HG03280 (cell line): Measurements from ENCODE around the gene TMEM128.
"Not testable (repeated sequence)": the region's sequence is repeated elsewhere in the genome, so short reads cannot be mapped to it uniquely, and the experiment has no call there.

Experiments
- ATAC-seq: cut with Tn5 transposase; IDR thresholded peaks from one replicate; pipeline ENCODE4 v1.9.1; 2021; ENCODE audit warnings: mild to moderate bottlenecking, moderate library complexity; ENCODE audit not compliant: unreplicated experiment

Gene TMEM128

DNA sequence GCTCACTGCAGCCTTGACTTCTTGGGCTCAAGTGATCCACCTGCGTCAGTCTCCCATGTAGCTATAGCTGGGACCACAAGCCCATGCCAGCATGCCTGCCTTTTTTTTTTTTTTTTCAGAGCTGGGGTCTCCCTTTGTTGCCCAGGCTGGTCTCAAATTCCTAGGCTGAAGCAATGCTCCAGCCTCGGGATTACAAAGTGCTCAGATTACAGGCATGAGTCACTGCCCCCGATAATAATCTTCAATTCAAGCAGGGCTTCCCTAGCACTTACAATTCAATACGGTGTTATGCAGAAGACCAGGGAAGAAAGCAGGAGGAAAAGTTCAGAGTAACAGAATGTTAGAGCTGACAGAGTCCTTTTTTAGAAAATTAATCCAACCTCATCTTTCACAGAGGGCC, 47.4 kb downstream of the TMEM128 start:
- no peak for ATAC-seq

DNA sequence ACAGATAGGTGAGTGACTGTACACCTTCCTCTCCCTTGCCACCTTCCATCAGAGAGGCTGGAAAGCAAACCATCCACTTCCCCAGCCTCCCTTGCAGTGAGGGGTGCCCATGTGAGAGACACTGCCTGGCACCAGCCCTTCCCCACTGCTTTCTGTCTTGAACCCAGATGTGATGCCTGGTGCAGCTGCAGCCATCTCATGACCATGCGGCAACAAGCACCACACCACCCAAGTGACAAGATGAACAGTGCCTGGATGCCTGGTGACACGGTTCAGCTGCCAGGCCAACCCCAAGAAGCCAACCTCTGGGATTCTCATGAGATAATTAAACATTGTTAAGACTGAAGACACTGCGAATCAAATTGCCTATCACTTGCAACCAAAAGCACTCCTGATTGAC, 52.7 kb downstream of the TMEM128 start:
- no peak for ATAC-seq

DNA sequence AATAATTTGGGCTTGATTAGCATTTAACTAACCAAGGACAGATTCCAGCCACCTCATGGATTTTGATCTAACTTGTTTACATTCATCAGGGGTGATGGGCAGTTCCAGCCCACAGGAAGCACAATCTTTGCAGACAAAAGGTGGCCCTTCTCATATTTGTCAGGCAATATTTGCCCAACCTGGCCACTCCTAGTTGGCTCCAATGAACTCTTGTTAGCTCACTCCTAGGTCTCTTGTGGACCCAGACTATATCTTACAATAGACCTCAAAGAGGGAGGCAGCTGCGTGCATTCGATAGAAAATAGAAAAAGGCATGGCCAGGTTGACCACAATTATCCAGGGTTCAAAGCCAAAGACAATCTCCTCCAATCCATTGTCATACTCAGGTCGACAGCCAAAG, 59.5 kb downstream of the TMEM128 start:
- ATAC-seq: not testable (repeated sequence)
